HG02870 (cell line): ENCODE measurements around the gene SECTM1.
"Not testable (repeated sequence)": the region's sequence is repeated elsewhere in the genome, so short reads cannot be mapped to it uniquely, and the experiment has no call there.

Experiments
- ATAC-seq: cut with Tn5 transposase; IDR thresholded peaks from one replicate; pipeline ENCODE4 v1.9.1; 2021; ENCODE audit warnings: mild to moderate bottlenecking, moderate library complexity; ENCODE audit not compliant: unreplicated experiment

SECTM1 gene

DNA sequence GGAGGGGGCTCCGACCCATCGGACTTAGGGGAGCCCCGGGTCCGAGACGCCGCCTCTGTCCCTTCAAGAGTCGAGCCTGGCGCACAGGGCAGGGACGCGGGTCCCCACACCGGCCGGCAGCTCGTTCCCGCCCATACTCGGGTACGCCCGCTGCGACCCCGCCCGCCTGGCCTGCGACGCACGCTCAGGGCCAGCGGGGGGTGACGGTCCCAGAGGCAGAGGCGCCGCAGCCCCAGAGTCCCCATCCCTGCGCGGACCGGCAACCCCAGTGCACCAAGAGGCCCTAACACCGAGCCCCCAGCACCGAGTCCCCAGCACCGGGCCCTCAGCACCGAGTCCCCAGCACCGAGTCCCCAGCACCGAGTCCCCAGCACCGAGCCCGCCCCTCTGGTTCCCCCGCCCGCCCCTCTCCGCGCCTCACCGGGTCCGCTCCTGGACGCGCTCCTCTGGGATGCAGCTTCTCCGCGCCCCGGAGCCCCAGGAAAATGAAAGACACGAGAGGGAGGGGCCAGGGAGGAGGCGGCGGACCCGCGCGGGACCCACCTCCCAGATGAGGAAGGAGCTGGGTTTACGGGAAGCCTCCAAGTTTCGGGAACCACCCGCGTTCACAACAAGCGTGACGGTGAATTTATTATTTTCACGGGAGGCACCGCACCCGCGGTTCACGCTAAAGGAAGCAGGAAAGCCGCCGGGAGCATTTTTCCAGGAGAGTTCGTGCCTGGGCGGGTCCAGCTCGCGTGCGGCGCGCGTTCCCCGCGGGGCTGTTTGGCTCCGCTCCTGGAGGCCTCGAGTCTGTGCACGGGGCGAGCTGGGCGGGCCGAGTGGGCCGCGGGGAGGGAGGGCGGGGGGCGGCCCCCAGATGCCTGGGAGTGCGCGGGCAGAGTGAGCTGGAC lies at the start of gene SECTM1:
Gene SECTM1 (minus strand): TSS at position 488 of the 893 bp plus-strand sequence. CDS start 6,526 bp downstream, outside the sequence.
- no peak for ATAC-seq

DNA sequence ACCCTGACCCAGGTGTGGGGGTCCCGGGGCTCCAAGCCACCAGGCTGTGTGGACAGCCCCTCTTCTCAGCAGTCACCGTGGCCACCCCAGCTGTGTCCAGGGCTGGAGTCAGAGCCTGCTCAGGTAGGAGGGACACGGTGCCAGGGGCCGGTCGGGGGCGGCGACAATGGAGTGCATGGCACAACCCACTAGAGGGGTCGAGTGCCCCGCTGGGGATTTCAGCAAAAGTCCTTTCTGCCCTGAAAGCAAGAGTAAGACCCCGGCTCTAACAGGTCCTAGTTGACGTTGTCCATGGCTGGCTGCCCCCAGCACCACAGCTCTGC lies 49.3 kb upstream of the SECTM1 start:
- ATAC-seq = no peak

DNA sequence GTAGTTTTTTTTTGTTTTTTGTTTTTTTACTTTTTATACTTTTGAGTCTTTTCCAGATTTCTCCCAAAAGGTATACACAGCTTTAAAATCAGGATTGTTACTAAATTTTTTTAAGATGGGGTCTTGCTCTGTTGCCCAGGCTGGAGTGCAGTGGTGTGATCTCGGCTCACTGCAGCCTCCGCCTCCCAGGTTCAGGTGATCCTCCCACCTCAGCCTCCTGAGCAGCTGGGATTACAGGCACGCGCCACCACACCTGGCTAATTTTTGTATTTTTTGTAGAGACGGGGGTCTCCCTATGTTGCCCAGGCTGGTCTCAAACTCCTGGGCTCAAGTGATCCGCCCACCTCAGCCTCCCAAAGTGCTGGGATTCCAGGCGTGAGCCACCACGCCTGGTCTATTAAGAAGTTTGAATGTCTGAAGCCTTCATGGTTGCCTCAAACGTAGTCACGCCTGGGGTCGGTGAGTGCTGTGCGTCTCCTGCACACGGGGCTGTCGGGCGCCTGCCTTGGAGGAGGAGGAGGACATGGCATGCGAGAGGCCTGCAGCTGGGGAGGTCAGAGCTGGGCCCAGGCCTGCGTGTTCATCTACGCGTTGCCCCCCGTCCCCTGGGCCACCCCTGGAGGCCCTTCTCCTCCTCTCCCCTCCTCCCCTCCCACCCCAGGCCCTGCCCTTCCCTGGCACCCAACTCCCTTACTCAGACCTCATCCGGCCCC lies 48.8 kb upstream of the SECTM1 start:
- not testable (repeated sequence) for ATAC-seq

DNA sequence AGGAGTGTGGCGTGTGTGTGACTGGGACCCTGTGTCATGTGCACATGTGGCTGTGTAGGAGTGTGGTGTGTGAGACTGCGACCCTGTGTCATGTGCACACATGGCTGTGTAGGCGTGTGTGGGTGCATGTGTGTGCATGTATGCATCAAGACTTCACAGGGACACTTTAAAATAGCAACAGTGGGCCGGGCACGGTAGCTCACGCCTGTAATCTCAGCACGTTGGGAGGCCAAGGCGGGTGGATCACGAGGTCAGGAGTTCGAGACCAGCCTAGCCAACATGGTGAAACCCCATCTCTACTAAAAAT lies 48.1 kb upstream of the SECTM1 start:
- ATAC-seq = not testable (repeated sequence)

DNA sequence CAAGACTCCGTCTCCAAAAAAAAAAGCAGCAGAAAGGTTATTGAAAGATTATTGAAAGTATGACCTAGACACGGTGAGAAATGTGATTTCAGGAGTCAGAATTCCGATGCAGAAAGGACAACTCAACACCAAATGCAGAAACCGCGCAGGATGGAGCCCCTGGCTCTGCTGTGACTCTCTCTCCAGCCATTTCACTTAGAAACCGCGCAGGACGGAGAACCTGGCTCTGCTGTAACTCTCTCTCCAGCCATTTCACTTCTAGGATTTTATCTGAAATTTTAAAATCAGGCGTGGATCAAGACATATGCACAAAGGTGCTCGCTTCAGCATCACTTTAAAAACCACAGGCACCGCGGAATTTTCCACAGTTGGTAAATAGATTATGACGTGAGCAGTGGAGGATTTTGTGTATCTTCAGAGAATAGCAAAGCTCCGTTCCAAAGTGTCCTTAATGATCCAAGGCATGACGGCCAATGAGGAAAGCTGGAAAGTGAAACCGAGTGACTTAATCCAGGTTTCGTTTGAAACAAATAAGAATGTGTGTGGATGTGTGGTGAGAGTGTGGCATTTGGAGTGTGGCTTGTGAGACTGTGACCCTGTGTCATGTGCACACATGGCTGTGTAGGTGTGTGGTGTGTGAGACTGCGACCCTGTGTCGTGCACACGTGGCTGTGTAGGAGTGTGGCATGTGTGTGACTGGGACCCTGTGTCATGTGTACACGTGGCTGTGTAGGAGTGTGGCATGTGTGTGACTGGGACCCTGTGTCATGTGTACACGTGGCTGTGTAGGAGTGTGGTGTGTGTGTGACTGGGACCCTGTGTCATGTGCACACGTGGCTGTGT lies 47.5 kb upstream of the SECTM1 start:
- no peak for ATAC-seq

DNA sequence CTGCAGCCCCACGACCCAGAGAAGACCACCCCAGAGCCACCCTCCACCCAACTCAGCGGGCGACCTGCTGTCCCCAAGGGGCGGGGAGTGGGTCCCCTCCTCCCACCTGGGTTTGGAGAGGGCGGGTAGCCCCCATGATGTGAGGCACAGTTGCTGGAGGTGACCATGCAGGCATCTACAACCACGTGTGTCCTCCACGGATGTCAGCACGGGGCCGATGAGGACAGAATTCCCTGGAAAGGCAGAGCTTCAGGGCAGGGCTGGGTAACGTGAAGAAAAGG lies 45.1 kb upstream of the SECTM1 start:
- ATAC-seq = no peak

DNA sequence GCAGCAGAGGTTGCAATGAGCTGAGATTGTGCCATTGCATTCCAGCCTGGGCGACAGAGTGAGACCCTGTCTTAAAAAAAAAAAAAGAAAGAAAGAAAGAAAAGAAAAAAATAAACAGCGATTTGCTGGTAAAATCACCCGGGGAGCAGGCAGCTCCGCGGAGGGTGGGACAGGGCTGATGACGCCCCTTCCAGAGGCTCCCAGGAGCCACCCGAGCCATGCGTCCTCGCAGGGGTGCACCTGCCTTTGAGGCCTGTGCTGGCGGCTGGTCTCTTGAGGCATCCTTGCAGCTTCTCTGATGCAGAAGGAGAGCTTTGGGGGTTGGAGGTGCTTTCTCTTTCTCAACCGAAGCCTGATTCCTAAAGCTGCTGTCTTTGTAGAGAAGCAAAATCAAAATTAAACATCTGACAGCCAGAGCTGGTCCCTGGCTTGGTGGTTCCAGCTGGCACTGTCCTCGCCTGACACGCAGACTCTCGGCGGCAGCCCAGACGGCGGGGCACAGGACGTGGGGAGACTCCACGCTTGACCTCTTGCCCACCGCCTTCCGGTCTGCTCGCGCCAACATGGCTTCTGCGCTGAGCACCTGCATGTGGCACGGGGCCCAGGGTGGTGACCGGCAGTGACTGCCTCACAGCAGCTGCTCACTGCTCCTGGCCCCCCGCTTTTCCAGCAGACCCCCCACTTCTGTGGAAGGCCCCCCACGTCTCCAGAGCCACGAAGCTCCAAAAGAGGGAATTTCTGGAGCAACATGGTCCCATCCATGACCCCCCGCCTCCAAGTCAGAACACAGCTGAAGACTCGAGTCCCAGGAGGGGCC lies 44.6 kb upstream of the SECTM1 start:
- no peak for ATAC-seq

DNA sequence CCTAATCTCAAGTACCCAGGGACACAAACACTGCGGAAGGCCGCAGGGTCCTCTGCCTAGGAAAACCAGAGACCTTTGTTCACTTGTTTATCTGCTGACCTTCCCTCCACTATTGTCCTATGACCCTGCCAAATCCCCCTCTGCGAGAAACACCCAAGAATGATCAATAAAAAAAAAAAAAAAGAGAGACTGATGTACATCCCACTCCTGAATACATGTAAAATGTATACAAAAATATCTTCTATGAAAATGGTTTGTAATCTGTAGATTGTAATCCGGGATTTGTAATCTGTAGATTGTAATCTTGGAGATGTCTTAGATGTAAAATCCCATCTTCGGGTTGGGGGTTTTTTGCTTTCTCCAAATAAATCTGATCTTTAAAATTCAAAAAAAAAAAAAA lies 43.7 kb upstream of the SECTM1 start:
- ATAC-seq = not testable (repeated sequence)

DNA sequence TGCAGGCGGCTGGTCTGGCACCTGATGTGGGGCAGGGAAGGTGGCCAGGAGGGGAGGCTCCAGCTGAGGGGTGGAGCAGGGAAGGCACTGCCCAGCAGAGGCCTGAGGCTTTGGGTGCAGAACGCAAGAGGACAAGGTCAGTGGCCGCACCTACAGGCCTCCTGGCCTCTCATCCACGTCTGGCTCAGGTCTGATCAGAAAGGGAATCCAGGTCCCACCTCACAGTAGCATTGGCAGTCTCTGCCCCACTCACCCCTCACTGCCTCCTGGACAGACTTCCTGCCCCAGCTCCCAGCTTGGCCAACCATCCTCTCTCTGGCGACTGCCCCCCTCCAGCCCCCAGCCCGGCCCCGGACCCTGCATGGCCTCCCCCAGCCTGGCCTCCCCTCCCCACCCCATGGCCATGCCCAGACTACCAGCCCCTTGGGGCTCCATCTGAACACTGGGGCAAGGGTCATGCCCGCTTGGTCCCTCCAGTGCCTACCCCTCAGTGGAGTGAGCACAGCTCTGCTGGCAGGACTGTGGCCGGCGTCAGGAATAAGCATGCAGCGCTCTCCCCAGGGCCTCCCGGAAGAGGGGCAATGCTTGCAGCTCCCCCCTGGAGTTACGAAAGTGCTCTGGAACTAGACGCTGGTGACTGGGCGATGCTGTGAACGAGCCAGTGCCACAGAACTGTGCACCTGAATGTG lies 42.6 kb upstream of the SECTM1 start:
- no peak for ATAC-seq

DNA sequence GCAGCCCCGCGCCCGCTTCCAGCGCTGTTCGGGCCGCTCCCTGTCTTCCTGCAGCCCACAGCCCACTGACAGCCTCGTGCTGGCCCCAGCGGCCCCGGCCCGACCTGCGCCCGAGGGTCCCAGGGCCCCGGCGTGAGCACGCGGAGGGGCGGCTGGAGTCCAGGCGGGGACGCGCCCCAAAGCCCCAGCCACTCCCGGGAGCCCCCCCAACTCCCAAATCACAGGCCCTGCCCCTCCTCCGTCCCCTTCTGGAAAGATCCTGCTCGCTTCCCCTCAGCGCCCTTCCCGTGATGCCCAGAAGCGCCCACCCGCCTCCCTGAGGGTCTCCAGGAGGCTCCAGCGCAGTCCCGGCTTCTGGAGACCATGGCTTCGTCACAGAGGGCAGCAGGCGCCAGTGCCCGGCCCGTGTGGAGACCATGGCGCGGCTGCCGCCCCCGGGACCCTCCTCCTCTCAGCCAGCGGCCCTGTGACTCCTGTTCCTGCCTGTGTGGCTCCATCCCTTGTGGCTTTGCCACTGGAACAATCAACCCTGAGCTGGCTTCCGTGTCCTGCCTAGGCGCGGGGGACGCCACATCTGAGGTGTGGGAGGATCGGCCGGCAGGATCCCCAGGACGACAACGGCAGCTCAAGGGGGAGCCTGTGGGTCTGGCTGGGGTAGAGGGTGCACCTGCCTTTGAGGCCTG lies 41.9 kb upstream of the SECTM1 start:
- ATAC-seq = no peak

DNA sequence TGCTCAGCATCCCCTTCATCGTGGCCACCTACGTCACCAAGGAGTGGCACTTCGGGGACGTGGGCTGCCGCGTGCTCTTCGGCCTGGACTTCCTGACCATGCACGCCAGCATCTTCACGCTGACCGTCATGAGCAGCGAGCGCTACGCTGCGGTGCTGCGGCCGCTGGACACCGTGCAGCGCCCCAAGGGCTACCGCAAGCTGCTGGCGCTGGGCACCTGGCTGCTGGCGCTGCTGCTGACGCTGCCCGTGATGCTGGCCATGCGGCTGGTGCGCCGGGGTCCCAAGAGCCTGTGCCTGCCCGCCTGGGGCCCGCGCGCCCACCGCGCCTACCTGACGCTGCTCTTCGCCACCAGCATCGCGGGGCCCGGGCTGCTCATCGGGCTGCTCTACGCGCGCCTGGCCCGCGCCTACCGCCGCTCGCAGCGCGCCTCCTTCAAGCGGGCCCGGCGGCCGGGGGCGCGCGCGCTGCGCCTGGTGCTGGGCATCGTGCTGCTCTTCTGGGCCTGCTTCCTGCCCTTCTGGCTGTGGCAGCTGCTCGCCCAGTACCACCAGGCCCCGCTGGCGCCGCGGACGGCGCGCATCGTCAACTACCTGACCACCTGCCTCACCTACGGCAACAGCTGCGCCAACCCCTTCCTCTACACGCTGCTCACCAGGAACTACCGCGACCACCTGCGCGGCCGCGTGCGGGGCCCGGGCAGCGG lies 41.2 kb upstream of the SECTM1 start:
- no peak for ATAC-seq

DNA sequence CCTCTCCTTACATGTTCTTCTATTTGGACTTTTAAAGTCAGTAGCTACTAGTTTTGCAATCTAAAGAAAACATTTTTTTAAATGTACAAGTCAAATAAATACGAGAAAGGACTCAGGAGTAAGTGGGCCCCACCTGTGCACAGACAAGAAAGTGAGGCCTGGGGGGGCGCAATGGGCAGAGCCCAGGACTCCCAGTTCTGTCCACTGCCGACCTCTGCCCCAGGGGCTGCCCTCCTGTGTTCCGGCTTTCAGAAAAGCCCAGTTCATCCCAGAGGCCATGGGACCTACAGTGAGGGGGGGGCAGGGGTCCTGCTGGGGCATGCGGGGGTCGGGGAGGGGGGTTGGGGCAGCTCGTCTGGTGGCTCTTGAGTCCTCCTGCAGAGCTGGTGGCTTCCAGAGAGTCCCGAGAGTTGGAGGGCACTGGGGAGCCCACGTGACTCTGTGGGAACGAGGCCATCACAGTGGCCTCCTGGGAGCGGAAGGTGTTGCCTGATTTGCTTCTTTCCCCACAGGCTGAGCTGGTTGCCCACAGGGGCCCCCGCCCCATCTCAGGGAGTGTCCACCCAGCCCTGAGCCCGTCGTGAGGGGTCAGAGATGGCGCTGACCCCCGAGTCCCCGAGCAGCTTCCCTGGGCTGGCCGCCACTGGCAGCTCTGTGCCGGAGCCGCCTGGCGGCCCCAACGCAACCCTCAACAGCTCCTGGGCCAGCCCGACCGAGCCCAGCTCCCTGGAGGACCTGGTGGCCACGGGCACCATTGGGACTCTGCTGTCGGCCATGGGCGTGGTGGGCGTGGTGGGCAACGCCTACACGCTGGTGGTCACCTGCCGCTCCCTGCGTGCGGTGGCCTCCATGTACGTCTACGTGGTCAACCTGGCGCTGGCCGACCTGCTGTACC lies 40.4 kb upstream of the SECTM1 start:
- ATAC-seq = no peak

DNA sequence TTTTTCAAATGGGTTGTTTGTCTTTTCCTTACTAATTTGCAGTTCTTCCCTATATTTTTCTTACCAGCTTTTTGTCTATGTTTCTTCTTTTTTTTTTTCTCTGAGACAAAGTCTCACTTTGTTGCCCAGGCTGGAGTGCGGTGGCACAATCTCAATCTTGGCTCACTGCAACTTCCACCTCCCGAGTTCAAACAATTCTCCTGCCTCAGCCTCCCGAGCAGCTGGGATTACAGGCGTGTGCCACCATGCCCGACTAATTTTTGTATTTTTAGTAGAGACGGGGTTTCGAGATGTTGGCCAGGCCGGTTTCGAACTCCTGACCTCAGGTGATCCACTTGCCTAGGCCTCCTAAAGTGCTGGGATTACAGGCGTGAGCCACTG lies 39.5 kb upstream of the SECTM1 start:
- not testable (repeated sequence) for ATAC-seq

DNA sequence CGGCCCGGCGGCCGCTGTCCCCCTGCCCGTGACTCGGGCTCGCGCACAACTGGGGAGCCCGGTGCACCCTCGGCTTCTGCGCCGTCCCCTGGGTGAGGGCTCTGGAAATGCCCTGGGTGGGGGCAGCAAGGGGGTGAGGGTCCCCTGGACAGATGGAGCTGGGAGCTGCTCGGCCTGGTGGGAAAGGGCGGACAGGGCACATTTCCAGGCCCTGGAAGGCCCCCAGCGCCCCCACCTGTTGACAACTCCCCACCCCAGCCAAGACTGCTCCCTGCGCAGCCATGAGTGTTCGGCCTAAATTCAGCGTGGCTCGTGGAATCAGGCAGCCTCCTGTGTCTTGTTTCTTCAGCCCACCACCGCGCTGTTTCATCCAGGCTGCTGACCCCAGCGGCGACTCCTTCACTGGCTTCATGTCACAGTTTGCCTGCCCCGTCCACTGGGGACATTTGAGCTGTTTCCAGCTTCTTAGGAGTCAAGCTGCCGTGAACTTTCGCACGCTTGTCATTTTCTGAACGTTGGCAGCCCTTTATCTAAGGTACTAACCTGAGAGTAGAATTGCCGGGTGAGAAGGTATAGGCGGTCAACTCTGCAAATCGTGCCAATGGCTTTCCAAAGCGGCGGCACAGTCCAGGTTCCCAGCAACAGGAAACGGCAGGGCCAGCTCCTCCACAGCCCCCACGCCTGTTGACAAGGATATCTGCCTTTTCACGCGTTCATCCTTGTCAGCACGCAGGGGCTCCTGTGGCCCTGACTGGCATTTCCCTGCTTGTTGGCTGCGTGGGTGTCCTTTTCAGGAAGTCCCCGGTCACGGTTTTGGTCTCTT lies 38.9 kb upstream of the SECTM1 start:
- no peak for ATAC-seq

DNA sequence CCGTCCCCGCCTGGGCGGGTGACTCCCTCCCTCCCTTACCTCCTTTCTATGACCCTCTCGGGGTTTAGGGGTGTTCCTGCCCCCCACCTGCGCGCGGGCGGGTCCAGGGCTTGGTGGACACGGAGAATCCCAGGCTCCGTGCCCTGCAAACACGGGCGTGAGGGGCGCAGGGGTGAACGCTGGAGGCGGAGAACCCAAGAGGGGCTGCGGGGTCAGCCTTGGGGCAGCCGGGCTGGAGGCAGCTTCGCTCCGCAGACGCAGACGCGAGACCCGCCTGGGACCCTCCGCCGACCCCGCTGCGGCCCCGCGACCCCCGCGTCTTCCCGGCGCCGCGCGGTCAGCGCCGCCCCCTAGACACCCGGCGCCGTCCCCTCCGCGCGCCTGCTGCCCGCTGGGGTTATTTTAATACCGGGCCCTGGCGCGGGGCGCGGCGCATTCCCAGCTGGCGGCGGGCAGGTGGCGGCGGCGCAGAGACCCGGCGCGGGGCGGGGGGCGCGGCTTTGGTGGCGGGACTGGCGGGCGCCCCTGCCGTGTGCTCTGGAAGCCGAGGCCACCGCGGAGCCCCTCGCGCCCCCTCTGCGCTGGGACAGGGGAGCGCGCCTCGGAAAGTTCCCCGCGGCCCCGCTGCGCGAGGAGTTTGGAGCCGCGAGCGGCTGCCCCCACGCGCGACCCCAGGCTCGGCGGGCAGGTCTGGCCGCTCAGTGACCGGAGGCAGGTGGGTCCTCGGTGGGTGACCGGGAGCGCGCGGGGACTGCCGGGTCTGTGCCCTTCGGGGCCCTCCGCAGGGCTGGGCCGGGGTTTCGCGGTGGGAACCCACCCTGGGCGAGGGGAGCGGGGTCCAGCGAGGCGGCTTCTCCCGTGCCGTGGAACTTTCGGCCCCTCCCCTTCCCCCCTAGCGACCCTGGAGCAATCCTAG lies 38.0 kb upstream of the SECTM1 start, which contains the start of gene UTS2R:
Gene UTS2R (plus strand): TSS at position 433 of the 916 bp plus-strand sequence. CDS start 2,560 bp downstream, outside the sequence.
- ATAC-seq = no peak
